ENCODE data around the gene WDR35.

The WDR35 gene

DNA sequence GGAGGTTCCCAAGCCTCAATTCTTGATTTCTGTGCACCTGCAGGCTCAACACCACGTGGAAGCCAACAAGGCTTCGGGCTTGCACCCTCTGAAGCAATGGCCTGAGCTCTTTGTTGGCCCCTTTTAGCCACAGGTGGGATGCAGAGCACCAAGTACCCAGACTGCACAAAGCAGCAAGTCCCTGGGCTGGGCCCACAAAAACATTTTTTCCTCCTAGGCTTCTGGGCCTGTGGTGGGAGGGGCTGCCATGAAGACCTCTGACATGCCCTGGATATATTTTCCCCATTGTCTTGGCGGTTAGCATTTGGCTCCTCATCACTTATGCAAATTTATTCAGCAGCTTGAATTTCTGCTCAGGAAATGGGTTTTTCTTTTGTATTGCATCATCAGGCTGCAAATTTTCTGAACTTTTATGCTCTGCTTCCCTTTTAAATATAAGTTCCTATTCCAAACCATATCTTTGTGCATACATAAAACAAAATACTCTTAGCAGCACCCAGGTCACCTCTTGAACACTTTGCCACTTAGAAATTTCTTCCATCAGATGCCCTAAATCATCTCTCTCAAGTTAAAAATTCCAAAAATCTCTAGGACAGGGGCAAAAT lies 31.6 kb upstream of the WDR35 start:
- no peaks in the 10 kb centered on the region for H3K4me1 ChIP-seq (ENCODE audit: control insufficient read depth, insufficient read depth, low read length)

DNA sequence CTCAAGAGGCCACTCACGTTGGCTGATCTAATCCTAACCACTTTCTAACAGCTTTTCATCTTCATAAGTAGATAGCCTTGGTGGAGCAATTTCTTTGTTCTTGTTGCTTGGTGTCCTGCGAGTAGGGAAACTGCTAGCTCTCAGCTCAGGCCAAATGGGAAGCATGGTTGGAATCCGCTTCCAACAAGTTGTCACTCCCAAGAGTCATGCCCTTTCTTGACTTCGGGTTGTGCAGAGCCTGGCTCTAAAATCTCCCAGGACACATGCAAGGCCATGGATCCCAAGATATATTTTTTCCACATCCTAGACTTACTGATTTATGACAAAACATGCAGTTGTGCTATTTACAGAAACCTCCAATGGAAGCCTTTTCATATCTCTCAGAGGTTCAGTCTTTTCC lies 29.8 kb upstream of the WDR35 start:
- Histone ChIP-seq H3K9ac (ENCODE audit: low read length) (no peak overlapping the region), H3K4me3 (ENCODE audit: low read length) (no peak overlapping the region), H3K27me3 (ENCODE audit: control insufficient read depth, insufficient read depth, low read length) (no peaks in the 10 kb centered on the region), H3K36me3 (ENCODE audit: control insufficient read depth, insufficient read depth, low read length) (no peaks in the 10 kb centered on the region), H3K9me3 (ENCODE audit: control insufficient read depth, low read length) (no peaks in the 10 kb centered on the region), H3K4me1 (ENCODE audit: control insufficient read depth, insufficient read depth, low read length) (no peaks in the 10 kb centered on the region)

More for the DNA sequence above, 31.6 kb upstream of the WDR35 start:
- Histone ChIP-seq H3K9me3 (ENCODE audit: control insufficient read depth, low read length) (no peaks in the 10 kb centered on the region), H3K27me3 (ENCODE audit: control insufficient read depth, insufficient read depth, low read length) (no peaks in the 10 kb centered on the region), H3K9ac (ENCODE audit: low read length) (no peak overlapping the region), H3K36me3 (ENCODE audit: control insufficient read depth, insufficient read depth, low read length) (no peaks in the 10 kb centered on the region), H3K4me3 (ENCODE audit: low read length) (no peak overlapping the region)

DNA sequence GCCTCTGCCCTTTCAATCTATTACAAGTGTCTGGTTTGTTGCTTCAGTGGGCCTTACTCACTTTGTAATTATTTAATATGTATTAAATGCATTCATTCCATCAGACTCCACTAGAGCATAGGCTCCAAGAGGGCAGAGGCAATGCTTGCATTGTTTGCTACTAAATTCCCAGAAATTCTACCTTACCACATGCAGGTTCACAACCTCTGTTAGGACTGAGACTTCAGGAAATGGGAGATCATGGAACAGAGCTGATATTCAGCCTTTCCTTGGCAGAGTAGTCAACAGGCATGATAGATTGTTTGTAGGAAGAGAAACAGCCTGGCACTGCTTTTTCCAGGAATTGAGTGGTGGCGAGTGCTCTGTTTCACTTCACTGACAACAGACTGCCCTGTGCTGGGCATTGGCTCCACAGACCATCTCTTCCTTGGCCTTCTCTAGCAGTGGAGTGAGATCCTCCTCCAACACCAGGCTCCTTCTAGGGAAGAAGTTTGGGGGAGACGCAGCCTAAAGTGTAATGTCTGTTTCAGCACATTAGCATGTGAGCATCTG lies 28.8 kb upstream of the WDR35 start:
- H3K36me3 ChIP-seq (ENCODE audit: control insufficient read depth, insufficient read depth, low read length): no peaks in the 10 kb centered on the region
- H3K4me1 ChIP-seq (ENCODE audit: control insufficient read depth, insufficient read depth, low read length): no peaks in the 10 kb centered on the region

DNA sequence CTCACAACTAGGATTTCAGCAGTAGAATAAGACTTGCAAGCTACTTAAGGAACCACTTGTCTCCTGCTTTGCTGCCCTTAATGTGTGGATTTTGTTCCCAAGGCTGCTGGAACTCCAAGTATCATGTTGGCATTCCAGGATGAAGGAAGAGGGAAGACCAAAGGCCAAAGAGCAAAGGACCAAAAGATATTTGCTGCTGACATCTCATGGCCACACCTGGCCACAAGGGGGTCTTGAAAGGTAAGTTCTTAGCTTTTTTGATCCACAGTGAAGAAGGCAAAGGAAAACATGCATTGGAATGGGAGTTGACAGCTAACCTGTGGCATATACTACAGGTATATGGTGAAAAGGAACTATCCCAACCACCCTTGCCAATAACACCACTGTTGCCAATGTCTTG lies 26.4 kb upstream of the WDR35 start:
- Histone ChIP-seq H3K9ac (ENCODE audit: low read length) (no peak overlapping the region), H3K4me3 (ENCODE audit: low read length) (no peak overlapping the region), H3K27me3 (ENCODE audit: control insufficient read depth, insufficient read depth, low read length) (peaks cover 11% of the 10 kb centered on the region), H3K36me3 (ENCODE audit: control insufficient read depth, insufficient read depth, low read length) (no peaks in the 10 kb centered on the region), H3K4me1 (ENCODE audit: control insufficient read depth, insufficient read depth, low read length) (peaks cover 5% of the 10 kb centered on the region), H3K9me3 (ENCODE audit: control insufficient read depth, low read length) (no peaks in the 10 kb centered on the region)

More for the DNA sequence above, 28.8 kb upstream of the WDR35 start:
- H3K9ac ChIP-seq (ENCODE audit: low read length): no peak overlapping the region
- no peak overlapping the region for H3K4me3 ChIP-seq (ENCODE audit: low read length)
- H3K9me3 ChIP-seq (ENCODE audit: control insufficient read depth, low read length): no peaks in the 10 kb centered on the region
- no peaks in the 10 kb centered on the region for H3K27me3 ChIP-seq (ENCODE audit: control insufficient read depth, insufficient read depth, low read length)

DNA sequence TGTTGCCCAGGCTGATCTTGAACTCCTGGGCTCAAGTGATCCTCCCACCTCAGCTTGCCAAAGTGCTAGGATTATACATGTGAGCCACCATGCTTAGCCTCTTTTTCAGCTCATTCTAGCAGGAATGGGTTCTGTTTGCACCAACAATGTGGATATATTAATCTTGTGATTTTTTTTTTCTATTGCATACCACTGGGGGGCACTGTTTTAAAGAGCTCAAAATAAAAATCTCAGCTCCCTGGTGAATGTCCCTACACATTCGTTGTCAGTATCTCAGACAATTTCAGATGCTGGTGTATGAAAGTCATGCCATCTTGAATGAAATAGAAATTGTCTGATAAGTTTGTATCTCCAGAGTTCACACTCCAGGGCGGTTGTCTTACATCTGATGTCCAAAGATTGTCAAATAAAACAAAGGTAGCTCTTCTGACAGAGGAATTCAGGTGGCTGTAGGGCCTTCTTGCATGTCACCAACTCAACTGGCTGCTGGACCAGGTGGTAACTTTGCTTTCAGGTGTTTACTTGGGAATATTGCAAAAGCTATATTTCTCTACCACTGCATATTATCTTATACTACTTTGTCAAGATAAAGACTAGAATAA lies 25.7 kb upstream of the WDR35 start:
- Histone ChIP-seq H3K36me3 (ENCODE audit: control insufficient read depth, insufficient read depth, low read length) (no peaks in the 10 kb centered on the region), H3K27me3 (ENCODE audit: control insufficient read depth, insufficient read depth, low read length) (peaks cover 17% of the 10 kb centered on the region), H3K9me3 (ENCODE audit: control insufficient read depth, low read length) (no peaks in the 10 kb centered on the region), H3K9ac (ENCODE audit: low read length) (no peak overlapping the region), H3K4me1 (ENCODE audit: control insufficient read depth, insufficient read depth, low read length) (peaks cover 5% of the 10 kb centered on the region), H3K4me3 (ENCODE audit: low read length) (no peak overlapping the region)

DNA sequence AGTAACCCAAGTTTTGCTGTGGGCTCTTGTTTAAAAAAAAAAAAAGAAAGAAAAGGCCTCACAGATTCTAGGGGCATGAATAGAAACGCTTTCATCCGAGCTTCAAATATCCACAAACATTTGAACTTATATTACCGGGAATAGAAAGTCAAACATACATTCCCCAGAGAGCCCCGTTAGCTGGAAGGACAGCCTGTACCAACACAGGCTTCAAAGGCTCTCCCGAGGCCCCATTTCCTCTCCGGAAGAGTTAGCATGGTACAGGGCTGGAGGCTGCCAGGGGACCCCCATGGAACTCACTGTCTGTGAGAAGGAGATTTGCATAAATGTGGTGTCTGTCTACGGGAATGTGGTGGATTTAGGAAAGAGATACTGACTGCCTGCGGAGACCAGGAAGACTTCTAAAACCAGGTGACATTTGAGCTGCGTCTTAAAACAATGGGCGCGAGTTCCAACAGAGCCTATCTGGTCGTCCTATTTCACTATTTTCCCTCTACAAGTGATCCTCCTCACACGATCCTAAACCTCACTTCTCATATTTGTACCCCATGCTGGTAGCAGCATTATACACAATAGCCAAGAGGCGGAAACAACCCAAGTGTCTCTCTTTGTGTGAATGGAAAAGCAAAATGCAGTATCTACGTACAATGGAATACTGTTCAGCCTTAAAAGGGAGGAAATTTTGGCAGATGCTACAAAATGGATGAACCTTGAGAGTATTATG lies 23.4 kb upstream of the WDR35 start:
- H3K9me3 ChIP-seq (ENCODE audit: control insufficient read depth, low read length): no peaks in the 10 kb centered on the region
- H3K27me3 ChIP-seq (ENCODE audit: control insufficient read depth, insufficient read depth, low read length): peaks cover 17% of the 10 kb centered on the region
- peak overlapping the region; percentile 35 for H3K9ac ChIP-seq (ENCODE audit: low read length)
- H3K36me3 ChIP-seq (ENCODE audit: control insufficient read depth, insufficient read depth, low read length): no peaks in the 10 kb centered on the region
- H3K4me3 ChIP-seq (ENCODE audit: low read length): no peak overlapping the region
- H3K4me1 ChIP-seq (ENCODE audit: control insufficient read depth, insufficient read depth, low read length): peaks cover 13% of the 10 kb centered on the region

DNA sequence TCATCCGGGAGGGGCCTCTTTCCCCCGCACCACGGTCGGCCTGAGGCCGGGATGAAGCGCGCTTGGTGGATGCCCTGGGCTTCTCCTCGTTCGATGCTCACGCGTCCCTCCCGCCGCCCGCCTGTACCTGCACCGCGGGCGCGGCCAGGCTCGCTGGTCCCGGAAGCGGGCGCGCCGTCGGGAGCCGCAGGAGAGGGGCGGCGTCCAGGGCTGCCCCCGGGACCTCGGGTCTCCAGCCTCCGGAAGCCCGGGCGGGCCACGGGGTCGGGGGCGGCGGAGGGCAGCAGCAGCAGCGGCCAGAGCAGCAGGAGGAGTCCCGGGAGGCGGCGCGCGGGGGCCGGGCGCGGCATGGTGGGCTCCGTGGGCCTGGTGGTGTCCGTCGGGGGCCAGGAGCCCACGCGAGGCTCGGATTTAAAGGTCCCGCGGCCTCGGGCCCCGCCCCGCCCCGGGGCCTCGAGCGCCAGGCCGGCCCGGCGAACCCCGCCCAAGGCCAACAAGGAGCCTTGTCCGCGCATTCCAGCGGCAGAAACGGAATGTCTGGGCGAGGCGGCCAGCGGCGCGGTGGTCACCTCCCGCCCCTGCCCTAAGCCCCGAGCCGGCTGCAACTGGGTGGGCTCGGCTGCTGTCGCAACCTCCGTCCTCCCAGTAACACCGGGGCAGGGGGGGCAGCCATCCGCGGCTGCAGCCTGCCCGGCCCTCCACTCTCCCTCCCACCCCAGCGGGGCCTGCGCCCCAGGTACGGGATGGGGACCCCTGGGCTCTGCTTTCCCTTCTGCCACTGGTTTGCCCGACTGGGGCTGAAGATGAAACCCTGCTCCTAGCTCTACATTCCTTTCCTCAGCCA lies 22.6 kb upstream of the WDR35 start, which contains the start of gene MATN3:
Gene MATN3 (minus strand): TSS at position 387 of the 844 bp plus-strand sequence. CDS start 37 bp downstream, at position 350.
- no peaks in the 10 kb centered on the region for H3K36me3 ChIP-seq (ENCODE audit: control insufficient read depth, insufficient read depth, low read length)
- H3K27me3 ChIP-seq (ENCODE audit: control insufficient read depth, insufficient read depth, low read length): peaks cover 17% of the 10 kb centered on the region
- H3K9me3 ChIP-seq (ENCODE audit: control insufficient read depth, low read length): no peaks in the 10 kb centered on the region
- H3K4me3 ChIP-seq (ENCODE audit: low read length): no peak within 1 kb of the TSS
- peak within 1 kb of the TSS; percentile 35 for H3K9ac ChIP-seq (ENCODE audit: low read length)
- peaks cover 13% of the 10 kb centered on the region for H3K4me1 ChIP-seq (ENCODE audit: control insufficient read depth, insufficient read depth, low read length)

DNA sequence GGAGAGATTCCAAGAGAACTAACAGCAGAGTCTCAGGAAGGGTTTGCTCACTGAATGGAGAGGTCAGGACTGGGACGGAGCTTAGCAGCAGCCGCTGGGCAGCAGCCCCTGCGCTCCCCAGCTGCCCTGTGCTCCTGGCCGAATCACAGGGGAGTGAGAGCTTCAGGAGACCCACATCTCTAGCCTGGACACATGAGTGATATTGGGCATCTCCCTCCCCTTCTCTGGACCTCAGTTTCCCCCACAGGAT lies 22.1 kb upstream of the WDR35 start:
- H3K9me3 ChIP-seq (ENCODE audit: control insufficient read depth, low read length): no peaks in the 10 kb centered on the region
- no peak overlapping the region for H3K9ac ChIP-seq (ENCODE audit: low read length)
- H3K27me3 ChIP-seq (ENCODE audit: control insufficient read depth, insufficient read depth, low read length): peaks cover 17% of the 10 kb centered on the region
- H3K4me3 ChIP-seq (ENCODE audit: low read length): no peak overlapping the region
- peaks cover 13% of the 10 kb centered on the region for H3K4me1 ChIP-seq (ENCODE audit: control insufficient read depth, insufficient read depth, low read length)
- H3K36me3 ChIP-seq (ENCODE audit: control insufficient read depth, insufficient read depth, low read length): no peaks in the 10 kb centered on the region

DNA sequence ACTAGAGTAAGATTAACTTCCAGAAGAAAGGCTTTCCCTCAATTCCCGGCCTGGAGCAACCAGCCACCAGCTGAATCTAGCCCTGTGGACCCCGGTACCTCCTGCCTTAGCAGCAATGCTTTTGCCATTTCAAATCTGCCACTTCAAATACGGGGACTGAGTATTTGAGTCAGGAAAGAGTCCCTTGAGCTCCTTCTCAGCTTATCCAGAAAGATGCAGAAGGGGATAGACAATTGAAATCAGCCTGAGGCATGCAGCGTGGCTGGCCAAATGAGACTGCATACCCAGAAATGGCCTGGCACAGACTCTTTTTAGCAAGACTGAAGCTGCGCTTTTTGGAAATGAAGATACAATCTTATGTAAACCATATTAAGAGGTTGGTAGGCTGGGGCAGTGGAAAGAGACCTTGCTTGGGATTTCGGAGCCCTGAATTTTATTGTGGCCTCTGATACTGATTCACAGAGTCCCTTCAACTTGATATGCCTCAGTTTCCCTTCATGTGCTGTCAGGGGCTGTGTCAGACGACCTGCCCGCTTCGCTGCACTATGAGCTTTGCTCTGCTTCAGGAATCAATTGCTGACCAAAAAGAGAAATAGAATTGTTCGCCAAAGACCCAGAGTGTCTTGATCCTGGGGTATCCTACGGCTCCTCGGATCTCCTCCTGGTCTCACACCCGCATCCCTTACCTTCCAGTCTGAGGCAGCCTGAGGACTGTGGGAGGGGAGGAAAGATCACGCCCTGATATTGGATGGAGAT lies 21.5 kb upstream of the WDR35 start:
- H3K36me3 ChIP-seq (ENCODE audit: control insufficient read depth, insufficient read depth, low read length): no peaks in the 10 kb centered on the region
- no peak overlapping the region for H3K4me3 ChIP-seq (ENCODE audit: low read length)
- no peak overlapping the region for H3K9ac ChIP-seq (ENCODE audit: low read length)
- peaks cover 17% of the 10 kb centered on the region for H3K27me3 ChIP-seq (ENCODE audit: control insufficient read depth, insufficient read depth, low read length)
- H3K4me1 ChIP-seq (ENCODE audit: control insufficient read depth, insufficient read depth, low read length): peaks cover 13% of the 10 kb centered on the region
- H3K9me3 ChIP-seq (ENCODE audit: control insufficient read depth, low read length): no peaks in the 10 kb centered on the region

DNA sequence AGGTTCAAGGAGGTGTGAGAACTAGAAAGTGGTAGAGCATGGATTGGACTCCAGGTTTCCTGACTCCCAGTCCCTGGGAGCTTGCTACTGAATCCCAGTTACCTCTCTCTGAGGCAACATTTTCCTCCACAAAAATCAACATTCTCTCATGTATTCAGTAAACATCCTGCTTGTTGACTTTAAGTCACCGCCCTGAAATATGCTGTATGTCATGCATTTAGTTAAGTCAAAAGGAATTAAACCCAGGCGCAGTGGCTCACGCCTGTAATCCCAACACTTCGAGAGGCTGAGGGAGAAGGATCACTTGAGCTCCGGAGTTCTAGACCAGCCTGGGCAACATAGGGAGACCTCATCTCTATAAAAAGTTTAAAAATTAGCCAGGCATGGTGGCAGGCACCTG lies 18.8 kb upstream of the WDR35 start:
- Histone ChIP-seq H3K36me3 (ENCODE audit: control insufficient read depth, insufficient read depth, low read length) (no peaks in the 10 kb centered on the region), H3K4me3 (ENCODE audit: low read length) (no peak overlapping the region), H3K9ac (ENCODE audit: low read length) (no peak overlapping the region), H3K27me3 (ENCODE audit: control insufficient read depth, insufficient read depth, low read length) (peaks cover 17% of the 10 kb centered on the region), H3K4me1 (ENCODE audit: control insufficient read depth, insufficient read depth, low read length) (peaks cover 13% of the 10 kb centered on the region), H3K9me3 (ENCODE audit: control insufficient read depth, low read length) (no peaks in the 10 kb centered on the region)

DNA sequence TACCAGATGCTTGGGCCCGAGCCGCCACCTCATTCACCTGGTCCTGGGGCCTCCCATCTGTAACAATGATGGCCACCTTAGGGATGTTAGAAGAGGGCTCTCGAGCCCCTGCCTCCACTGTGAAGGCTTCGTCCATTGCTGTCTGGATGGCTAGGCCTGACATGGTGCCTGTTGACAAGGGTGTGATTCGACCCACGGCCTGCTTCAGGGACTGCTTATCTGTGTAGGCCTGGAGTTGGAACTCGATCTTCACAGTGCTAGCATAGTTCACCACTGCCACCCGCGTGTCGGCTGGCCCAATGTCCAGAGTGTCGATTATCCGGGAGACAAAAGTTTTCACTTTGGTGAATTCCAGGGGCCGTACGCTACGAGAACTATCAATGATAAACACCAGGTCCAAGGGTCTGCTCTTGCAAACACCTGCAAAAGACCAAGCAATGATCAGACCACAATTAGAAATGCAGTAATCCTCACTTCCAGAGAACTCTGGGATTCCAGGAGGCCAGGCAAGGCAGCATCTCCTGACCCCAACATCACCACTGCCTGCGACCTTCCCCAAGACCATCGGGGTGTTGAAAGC lies 16.1 kb upstream of the WDR35 start:
- H3K9ac ChIP-seq (ENCODE audit: low read length): no peak overlapping the region
- H3K4me3 ChIP-seq (ENCODE audit: low read length): no peak overlapping the region
- H3K9me3 ChIP-seq (ENCODE audit: control insufficient read depth, low read length): no peaks in the 10 kb centered on the region
- H3K27me3 ChIP-seq (ENCODE audit: control insufficient read depth, insufficient read depth, low read length): peaks cover 3% of the 10 kb centered on the region
- no peaks in the 10 kb centered on the region for H3K36me3 ChIP-seq (ENCODE audit: control insufficient read depth, insufficient read depth, low read length)
- peaks cover 8% of the 10 kb centered on the region for H3K4me1 ChIP-seq (ENCODE audit: control insufficient read depth, insufficient read depth, low read length)

All from mucosa of stomach (tissue), 1 donor.